ENCODE results near the gene EOGT.

EOGT gene

DNA sequence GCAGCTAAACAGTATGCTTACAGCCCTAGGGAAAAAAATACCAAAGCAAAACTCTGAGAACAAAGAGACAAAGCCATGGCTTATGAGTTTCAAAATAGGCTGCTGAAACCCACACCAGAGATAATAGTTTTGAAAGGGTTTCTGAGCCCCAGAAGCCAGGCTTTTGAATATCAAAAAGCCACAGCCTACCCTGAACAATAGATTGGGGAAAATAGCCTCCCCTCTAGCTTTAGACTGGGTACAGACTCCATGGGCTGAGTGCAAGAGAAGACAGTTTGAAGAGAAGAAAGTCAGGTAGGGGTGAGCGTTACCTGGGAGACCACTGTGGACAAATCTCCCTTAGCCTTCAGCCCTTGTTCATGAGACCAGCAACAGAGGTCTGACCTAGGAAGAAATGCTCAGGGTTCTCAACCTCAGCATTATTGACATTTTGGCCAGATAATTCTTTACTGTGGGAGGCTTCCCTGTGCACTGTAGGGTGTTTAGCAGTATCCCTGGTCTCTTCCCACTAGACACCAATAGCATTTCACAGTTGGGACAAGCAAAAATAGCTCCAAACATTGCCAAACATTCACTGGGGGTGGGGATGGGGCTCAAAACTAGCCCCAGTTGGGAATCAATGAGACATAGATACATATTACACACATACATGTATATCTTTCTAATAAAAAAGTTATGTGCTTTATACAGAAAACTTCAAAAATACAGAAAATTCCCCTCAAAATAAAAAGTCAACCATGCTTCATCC, 69.6 kb downstream of the EOGT start:
- TF ChIP-seq, protein P1, sequence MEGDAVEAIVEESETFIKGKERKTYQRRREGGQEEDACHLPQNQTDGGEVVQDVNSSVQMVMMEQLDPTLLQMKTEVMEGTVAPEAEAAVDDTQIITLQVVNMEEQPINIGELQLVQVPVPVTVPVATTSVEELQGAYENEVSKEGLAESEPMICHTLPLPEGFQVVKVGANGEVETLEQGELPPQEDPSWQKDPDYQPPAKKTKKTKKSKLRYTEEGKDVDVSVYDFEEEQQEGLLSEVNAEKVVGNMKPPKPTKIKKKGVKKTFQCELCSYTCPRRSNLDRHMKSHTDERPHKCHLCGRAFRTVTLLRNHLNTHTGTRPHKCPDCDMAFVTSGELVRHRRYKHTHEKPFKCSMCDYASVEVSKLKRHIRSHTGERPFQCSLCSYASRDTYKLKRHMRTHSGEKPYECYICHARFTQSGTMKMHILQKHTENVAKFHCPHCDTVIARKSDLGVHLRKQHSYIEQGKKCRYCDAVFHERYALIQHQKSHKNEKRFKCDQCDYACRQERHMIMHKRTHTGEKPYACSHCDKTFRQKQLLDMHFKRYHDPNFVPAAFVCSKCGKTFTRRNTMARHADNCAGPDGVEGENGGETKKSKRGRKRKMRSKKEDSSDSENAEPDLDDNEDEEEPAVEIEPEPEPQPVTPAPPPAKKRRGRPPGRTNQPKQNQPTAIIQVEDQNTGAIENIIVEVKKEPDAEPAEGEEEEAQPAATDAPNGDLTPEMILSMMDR (IDR thresholded peaks at IDR 0.05; ENCODE audit: low read depth, low read length) = no peak
- H3K27me3 ChIP-seq = peaks cover 25% of the 10 kb centered on the region
- H3K36me3 ChIP-seq = no peaks in the 10 kb centered on the region
- DNase-seq = no peak
- H3K9me3 ChIP-seq = no peaks in the 10 kb centered on the region
- 0 out of 2 replicates have a peak, but pooled peaks cover 4% of the 10 kb centered on the region for H3K4me1 ChIP-seq
- no peak overlapping the region for H3K4me3 ChIP-seq (ENCODE audit: low read depth, low read length)

DNA sequence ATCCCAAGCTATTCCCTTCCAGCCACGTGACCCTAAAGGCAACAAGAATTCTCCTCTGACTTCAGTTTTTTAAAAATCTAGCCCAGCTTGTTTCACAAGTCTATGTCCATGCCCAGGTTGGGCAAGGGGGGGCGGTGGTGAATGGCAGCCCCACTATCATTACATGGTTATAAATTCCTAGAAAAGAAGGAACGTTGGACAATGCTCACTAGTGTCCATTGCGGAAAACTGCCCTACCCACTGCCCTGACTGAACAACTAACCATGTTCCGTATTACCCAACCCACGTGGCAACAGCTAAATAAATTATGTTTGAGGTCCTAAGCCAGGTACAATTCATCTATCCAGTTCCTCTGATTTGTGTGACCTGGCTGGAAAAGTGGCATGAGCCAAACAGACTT, 72.4 kb downstream of the EOGT start:
- Histone ChIP-seq H3K27me3 (peaks cover 43% of the 10 kb centered on the region), H3K4me1 (0 out of 2 replicates have a peak, but pooled peaks cover 4% of the 10 kb centered on the region), H3K9me3 (no peaks in the 10 kb centered on the region), H3K4me3 (ENCODE audit: low read depth, low read length) (no peak overlapping the region), H3K36me3 (no peaks in the 10 kb centered on the region)
- TF ChIP-seq, protein P1 (IDR thresholded peaks at IDR 0.05; ENCODE audit: low read depth, low read length) = no peak
- DNase-seq = no peak

DNA sequence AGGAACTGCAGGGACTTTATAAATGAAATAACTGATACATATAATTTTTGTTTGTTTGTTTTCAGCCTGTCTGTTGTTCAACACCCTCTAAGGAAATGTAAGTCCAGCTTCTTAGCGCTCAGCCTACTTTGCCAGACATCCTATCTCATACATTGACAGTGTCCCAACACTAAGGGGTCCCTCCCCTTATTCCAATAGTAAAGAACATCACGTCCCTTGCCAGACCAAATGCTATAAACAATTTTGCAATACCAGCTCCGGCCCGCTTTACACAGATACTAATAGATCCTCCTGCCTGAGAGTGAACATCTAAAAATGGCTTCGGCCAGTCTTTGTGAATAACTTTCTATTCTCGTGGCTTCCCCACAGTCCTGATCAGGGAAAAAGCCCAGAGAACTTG, 76.6 kb downstream of the EOGT start:
- DNase-seq = no peak
- Histone ChIP-seq H3K4me1 (no peaks in the 10 kb centered on the region), H3K9me3 (no peaks in the 10 kb centered on the region), H3K4me3 (ENCODE audit: low read depth, low read length) (no peak overlapping the region), H3K36me3 (no peaks in the 10 kb centered on the region), H3K27me3 (peaks cover 55% of the 10 kb centered on the region)
- TF ChIP-seq, protein P1 (IDR thresholded peaks at IDR 0.05; ENCODE audit: low read depth, low read length) = no peak

DNA sequence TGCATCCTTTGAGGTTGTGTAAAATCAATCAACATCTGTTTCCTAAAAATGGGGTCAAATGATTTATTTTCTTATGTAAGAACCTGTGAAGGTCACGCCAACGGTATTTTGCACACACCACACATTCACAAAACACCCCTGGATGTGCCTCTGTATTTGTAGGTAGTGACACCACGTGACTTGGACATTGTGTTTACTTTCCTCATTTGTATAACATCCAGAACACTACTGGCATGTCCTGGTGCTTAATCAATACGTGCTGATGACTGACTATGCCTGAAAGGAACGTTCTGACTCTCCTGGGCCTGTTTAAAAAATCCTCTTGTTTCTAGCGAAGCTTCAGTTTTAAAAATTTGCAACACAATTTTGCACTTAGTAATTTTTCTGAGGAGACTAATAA, 77.7 kb downstream of the EOGT start:
- Histone ChIP-seq H3K36me3 (no peaks in the 10 kb centered on the region), H3K4me1 (no peaks in the 10 kb centered on the region), H3K27me3 (peaks cover 57% of the 10 kb centered on the region), H3K4me3 (ENCODE audit: low read depth, low read length) (no peak overlapping the region), H3K9me3 (no peaks in the 10 kb centered on the region)
- no peak for DNase-seq
- TF ChIP-seq, protein P1 (IDR thresholded peaks at IDR 0.05; ENCODE audit: low read depth, low read length) = no peak

DNA sequence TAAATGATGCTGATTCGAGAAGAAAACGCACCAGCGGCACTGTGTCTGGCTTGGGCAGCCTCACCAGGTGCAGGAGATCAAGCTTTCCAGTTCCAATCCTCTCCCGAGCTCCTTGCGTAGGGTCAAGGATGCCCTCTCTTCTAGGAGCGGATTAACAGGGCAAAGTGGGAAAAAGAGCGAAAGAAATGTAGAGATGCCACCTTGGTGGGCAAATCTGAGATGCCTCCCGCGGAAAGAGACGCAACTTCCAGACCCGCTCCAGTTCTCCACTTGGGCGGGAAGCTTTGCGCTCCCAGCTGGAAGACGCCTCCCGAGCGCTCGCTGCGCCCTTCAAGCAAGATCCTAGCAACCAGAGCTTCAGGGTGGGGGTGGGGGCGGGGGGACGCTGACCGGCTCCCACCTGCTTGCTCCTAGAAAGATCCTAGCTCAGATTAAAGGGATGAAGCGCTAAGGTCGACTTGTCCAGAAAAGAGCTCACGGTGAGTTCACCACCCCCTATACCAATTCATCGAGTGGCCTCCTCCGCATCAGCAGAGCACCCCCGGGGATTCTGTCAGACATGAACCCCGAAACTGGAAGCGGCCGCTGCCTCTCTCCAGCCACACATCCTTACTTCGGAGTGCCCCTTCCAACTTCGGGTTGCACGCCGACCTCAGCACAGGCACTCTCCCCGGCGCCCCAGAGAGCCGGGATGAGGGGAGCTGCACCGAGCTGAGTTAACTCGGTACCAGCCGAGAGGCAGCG, 81.9 kb downstream of the EOGT start:
- no peaks in the 10 kb centered on the region for H3K36me3 ChIP-seq
- TF ChIP-seq, protein P1 (IDR thresholded peaks at IDR 0.05; ENCODE audit: low read depth, low read length) = no peak
- no peaks in the 10 kb centered on the region for H3K9me3 ChIP-seq
- peaks cover 44% of the 10 kb centered on the region for H3K27me3 ChIP-seq
- H3K4me1 ChIP-seq = no peaks in the 10 kb centered on the region
- DNase-seq = no peak
- no peak overlapping the region for H3K4me3 ChIP-seq (ENCODE audit: low read depth, low read length)

All from BE2C (cell line).